HPDE6-E6E7 (cell line): ENCODE data around the gene PDE4B.
A peak's percentile ranks its signal among the peaks of the same experiment; 100 is the strongest.
"Not testable (repeated sequence)": the region's sequence is repeated elsewhere in the genome, so short reads cannot be mapped to it uniquely, and the experiment has no call there.

Experiments used
- DNase-seq: peaks from one replicate; pipeline ENCODE4 v3.0.0; 2011; ENCODE audit warnings: missing footprints; ENCODE audit errors: extremely low spot score

The PDE4B gene

DNA sequence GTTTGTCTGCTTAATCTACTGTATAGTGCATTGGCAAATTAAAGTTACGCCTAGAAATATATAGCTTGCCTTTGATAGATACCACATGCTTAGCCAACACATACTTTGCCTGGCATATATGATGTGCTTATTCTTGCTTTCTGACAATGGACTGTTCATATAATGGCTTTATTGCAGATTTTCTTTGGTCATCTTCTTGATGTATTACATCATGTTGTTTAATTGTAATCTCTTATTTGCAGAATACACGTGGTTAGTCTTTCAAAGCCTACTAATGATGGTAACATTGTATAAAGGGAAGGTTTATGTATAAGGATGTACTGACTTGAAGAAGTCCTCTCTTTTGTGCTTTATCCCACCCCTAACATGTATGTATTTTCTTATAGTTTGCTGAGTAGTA, 201.5 kb downstream of the PDE4B start:
- DNase-seq = no peak

DNA sequence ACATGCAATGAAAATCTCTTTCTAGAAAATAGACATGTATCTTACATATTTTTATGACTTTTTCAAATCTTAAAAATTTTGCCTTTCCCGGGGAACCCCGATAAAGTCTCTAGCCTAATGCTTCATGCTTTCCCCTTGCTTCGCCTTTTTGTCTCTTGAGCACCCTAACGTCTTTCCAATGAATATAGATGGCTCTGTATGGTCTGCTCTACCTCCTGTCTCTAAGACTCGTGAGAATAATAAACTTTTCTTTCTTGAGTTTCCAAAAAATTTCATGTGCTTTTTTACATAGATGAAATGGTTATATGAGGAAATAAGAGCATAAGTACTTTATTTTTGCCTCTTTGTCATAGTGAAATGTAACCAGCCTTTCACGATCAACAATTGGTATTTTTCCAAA, 202.6 kb downstream of the PDE4B start:
- no peak for DNase-seq

DNA sequence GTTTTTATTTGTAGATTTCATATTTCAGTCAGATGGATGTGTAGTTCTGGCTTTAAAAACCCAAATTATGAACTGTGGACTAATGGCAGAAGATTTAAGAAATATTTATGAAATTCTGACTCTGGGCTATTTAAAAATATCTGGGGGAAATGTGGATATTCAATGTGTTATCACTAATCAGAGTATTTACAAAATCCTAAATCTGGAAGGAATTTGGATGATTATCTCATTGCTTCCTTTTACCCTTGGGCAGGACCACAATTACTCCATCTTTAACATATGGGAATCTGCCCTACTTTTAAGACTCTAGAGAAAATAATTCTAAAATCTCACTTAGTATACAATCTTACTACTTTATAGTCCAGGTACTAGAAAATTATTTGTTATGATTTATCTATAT, 203.2 kb downstream of the PDE4B start:
- DNase-seq = no peak

GRCh38 chr1:65997693-65998092, 205.0 kb downstream of the PDE4B start:
- no peak for DNase-seq

DNA sequence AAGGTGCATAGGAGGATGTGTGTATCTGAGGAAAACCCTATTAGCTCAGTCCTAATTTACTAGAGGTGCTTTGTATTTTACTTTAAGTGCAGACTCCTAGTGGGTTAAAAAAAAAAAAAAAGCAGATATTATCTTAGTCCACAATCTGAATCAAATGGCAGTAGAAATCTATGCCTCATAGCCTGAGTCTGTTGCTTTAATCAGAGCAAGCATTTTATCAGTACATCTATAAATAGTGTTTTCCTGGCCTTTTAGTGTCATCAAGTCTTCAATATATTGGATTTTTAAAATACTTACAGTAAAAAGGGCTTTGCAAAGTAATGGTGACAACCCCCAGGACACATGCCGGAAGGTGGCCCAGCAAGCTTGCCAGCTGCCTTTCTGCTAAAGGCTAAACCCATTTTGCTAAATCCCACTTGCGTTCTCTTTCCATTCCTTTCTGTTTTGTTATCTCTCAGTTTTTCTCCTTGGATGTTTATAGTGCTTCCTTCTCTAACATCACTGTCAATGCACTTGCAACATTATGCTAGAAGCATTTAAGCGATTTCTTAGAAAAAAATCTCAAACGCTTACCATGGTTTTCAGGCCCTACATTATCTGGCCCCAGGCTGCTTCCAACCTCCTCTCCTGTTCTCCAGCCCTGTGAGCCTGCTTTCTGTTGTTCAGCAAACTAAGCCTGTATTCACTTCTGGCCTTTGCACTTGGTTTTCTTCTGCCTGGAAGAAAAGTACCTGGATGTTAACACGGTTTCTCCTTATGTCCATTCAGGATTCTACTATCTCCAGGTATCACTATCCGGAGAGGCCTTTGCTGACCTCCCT, 206.3 kb downstream of the PDE4B start:
- no peak for DNase-seq

DNA sequence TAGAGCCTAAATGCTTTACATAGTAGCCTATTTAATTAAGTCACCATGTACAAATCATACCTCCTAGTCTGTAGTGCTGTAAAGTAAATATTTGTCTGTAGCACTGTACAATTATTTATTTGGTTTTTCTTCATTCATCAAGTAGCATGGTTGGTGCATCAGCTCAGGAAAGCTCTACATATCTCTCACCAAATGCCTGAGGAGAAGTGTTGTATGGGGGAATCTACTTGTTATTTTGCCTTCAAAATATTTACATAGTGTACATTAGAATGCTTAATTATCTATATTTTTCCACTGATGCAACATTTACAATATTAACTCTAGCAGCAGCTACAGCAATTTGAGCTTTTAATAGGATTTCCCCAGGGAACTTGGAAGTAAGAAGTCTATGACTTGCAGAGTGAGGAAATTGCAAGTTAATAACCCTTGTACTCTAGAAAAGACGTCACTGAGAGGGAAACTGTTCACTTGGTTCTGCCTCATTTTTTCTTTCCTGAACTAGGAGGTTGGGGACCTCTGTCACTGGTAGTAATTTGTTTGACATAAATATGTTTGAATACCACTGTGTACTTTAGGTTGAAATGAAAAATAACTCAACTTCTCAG, 207.4 kb downstream of the PDE4B start:
- no peak for DNase-seq

GRCh38 chr1:66003690-66004089, 211.0 kb downstream of the PDE4B start:
- no peak for DNase-seq

DNA sequence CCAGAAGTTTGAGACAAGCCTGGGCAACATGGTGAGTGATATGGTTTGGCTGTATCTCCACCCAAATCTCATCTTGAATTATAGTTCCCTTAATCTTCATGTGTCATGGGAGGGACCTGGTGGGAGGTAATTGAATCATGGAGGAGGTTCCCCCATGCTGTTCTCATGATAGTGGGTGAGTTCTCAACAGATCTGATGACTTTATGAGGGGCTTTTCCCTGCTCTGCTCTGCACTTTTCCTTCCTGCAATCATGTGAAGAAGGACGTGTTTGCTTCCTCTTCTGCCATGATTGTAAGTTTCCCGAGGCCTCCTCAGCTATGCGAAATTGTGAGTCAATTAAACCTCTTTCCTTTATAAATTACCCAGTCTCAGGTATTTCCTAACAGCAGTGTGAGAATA, 213.8 kb downstream of the PDE4B start:
- DNase-seq = not testable (repeated sequence)

DNA sequence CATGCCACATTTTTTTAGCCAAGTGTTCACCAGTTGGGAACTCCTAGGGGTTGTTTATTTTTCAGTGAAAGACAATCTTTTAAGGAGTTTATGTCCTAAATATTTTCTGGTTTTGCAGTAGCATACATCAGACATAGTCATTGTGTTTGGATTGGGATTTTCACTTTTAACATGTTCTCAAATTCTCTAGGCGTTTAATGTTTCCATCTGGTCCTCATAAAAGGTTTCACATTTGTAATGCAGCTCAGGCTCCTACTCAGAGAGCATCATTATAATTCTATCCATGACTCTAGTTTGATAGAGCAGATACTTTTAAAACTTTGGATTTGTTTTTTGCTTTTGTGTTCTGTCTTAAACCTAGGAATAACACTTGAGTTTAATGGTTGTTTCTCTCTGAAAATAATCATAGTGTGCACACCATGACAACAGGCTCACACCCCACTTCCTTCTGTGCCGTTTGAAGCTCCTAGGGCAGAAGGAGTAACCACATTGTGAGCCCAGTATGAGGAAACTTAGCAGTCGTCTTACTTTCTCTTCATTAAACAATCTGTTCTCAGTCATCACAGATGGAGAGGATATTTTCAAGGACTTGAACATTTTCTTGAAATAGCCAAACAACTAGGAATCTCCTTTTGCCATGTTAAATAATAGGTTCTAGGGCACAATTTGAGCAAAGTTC, 219.6 kb downstream of the PDE4B start:
- DNase-seq = no peak

DNA sequence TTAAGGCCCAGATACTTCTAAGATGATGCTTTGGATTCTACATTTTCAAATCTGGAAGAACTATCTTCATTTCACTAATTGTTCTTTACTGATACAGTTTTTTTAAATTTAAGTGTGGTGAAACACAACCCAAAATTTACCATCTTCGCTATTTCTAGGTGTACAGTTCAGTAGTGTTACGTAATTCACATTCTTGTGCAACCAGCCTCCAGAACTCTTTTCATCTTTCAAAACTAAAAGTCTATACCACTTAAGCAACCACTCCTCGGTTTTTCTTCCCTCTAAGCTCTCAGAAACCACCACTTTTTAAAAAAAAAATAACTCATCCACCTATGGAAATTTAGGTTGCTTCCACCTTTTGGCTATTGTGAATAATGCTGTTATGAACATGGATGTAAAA, 220.7 kb downstream of the PDE4B start:
- DNase-seq = no peak

DNA sequence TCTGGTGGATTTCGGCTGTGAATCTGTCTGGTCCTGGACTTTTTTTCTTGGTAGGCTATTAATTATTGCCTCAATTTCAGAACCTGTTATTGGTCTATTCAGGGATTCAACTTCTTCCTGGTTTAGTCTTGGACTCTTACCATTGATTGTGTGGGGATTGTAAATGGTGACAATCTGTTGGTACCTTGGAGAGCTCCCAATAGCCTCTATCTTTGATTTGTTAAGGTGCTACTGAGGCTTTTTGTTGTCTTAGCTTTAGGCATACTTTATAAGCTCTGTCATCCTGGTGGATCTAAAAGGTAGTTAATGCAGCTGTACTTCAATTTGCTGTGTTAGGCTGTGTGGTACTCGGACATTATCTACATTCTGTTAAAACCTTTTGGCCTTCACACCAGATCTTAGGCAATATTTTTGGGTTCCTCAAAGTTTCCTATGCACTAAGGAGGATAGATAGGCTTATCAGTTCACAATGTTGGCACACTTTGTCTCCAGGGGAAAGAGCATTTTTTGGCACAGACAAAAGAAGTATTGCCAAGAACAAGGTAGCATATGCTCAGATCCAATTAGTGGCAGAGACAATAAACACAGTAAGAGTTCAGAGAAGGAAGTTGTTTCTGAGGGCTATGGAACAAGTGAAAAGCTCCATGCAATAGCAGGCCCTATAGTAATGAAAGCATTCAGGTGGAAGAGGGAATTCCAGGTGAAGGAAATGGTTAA, 230.4 kb downstream of the PDE4B start:
- DNase-seq = no peak

GRCh38 chr1:66025188-66025587, 232.5 kb downstream of the PDE4B start:
- DNase-seq = no peak

- DNase-seq = no peak
Observed at GRCh38 chr1:66028035-66028434, 235.3 kb downstream of the PDE4B start.

DNA sequence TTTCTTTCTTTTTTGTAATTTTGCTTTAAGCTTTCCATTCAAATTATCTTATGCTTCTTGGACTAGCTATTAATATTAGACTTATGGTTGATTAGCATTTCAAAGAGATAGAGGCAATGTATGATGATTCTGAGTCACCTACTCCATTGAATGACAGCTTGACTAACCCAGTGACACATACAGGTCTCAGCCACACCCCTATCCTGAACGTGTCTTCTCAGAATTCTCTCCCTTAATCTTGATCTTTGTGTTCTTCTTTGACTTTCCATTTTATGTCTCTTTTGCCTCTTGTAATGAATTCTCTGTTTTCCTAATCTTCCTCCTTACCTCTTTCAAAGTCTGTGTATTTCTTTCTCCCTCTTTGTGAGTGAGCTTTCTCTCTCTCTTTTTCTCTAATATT, 241.1 kb downstream of the PDE4B start:
- DNase-seq = peak; percentile 4

DNA sequence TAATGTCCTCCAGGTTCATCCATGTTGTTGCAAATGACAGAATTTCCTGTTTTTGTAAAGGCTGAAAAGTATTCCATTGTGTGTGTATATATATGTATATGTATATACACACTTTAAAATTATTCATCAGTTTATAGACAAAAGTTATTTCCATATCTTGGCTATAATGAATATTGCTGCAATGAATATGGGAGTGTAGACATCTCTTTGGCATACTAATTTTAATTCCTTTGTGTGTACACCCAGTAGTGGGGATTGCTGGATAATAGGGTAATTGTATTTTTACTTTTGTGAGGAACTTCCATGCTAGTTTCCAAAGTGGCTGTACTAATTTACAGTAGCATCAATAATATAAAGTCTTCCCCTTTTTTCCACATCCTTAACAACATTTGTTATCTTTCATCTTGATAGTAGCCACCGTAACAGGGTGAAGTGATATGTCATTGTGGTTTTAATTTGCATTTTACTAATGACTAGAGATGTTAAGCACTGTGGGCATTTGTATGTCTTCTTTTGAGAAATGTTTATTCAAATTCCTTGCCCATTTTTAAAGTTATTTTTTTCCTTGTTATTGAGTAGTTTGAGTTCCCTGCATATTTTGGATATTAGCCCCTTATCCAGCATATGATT, 243.0 kb downstream of the PDE4B start:
- DNase-seq = no peak

DNA sequence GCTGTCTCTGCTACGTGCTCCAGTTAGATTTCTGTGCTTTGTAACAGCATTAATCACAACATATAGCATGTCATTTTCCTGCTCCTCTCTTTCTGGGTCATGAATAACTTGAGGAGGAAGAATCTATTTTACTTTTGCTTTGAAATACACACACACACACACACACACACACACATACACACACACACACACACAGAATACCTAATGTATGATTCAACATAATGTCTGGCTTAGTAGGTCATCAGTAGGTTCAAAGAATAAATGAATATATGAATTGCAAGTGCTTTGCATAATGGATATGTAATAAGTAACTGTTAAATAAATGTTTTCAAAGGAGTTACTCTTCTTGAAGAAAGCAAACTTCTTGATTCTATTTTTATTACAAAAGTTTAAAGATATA, 249.0 kb downstream of the PDE4B start:
- no peak for DNase-seq

- DNase-seq = no peak
Observed at GRCh38 chr1:66043186-66043585, 250.5 kb downstream of the PDE4B start.

- no peak for DNase-seq
Observed at GRCh38 chr1:66044912-66045311, 252.2 kb downstream of the PDE4B start.

GRCh38 chr1:66046415-66046814, 253.7 kb downstream of the PDE4B start:
- DNase-seq = no peak

- DNase-seq = no peak
Observed at GRCh38 chr1:66048011-66048410, 255.3 kb downstream of the PDE4B start.

GRCh38 chr1:66050123-66050522, 257.4 kb downstream of the PDE4B start:
- no peak for DNase-seq

- DNase-seq = no peak
Observed at GRCh38 chr1:66050633-66051032, 257.9 kb downstream of the PDE4B start.
